Right atrium auricular region (tissue), 2 donors: Measurements from ENCODE around the gene ZNF148. TPM values are rescaled to one million over a fixed set of nuclear protein-coding genes. Genes with fewer than 3 reads are reported as not detected.

Source experiments
- DNase-seq: peaks from one replicate; pipeline ENCODE4 v3.0.0-alpha.2; 2019; ENCODE audit warnings: low spot score
- H3K27ac ChIP-seq, 2 donors: fragments of 200-600 bp; sonication (generic); 1 replicate in 1 of 2; 2 replicates in 1 of 2; pipeline ENCODE4 v1.5.1; 2016 to 2019
- H3K27me3 ChIP-seq, 2 donors: fragments of 200-600 bp; sonication (generic); one replicate each; pipeline versions ENCODE4 v1.5.1 to v1.6.0; 2017 to 2019
- H3K36me3 ChIP-seq: fragments of 200-600 bp; sonication (generic); one replicate; pipeline ENCODE4 v1.5.1; 2016
- H3K4me1 ChIP-seq, 2 donors: fragments of 200-600 bp; sonication (generic); one replicate each; pipeline versions ENCODE4 v1.5.1 to v1.6.0; 2017 to 2019
- H3K4me3 ChIP-seq, 2 donors: fragments of 200-600 bp; sonication (generic); 1 replicate in 1 of 2; 2 replicates in 1 of 2; pipeline ENCODE4 v1.5.1; 2017 to 2019; ENCODE audit warnings: mild to moderate bottlenecking in 1 of 2, moderate library complexity in 1 of 2
- H3K9me3 ChIP-seq, 2 donors: fragments of 200-600 bp; sonication (generic); one replicate each; pipeline ENCODE4 v1.5.1; 2019
- CTCF ChIP-seq, 2 donors: fragments of 200-600 bp; sonication (generic); IDR thresholded peaks; one replicate each; pipeline ENCODE4 v1.5.1; 2019; ENCODE audit warnings: antibody characterized with exemption in 2 of 2
- total RNA-seq, 2 donors: library from RNA; depleted of rRNA; stranded (reverse); fragments of >200 nt; gene quantifications; one replicate each; pipeline ENCODE4 v1.1.0, GENCODE V29; 2016

ZNF148 gene
- total RNA-seq, 2 donors from 2014 or later = 21.3 to 24.3 TPM

- TF ChIP-seq CTCF (IDR thresholded peaks at IDR 0.05) = no peak
- no peak within 1 kb of the TSS for H3K27ac ChIP-seq
- no peak for DNase-seq
- peak within 1 kb of the TSS; percentile 49 to 58 for H3K4me3 ChIP-seq
- H3K27me3 ChIP-seq = peaks cover 5 to 7% of the 10 kb centered on the region in 2 donors
- H3K9me3 ChIP-seq = no peaks in the 10 kb centered on the region
- no peaks in the 10 kb centered on the region for H3K36me3 ChIP-seq
- peaks cover 0 to 16% of the 10 kb centered on the region in 2 donors for H3K4me1 ChIP-seq
Observed at GRCh38 chr3:125212509-125213363, 162.4 kb downstream of the ZNF148 start, which contains the start of gene SLC12A8. SLC12A8 (minus strand) TSS chr3:125212748; CDS start chr3:125211349, 1,399 bp downstream.

- no peak for DNase-seq
Observed at GRCh38 chr3:125212091-125212508, 163.0 kb downstream of the ZNF148 start.

GRCh38 chr3:125211523-125212090, 163.5 kb downstream of the ZNF148 start:
- H3K4me3 ChIP-seq = peak overlapping the region in 1 of 2 donors; percentile 58
- TF ChIP-seq CTCF (IDR thresholded peaks at IDR 0.05) = no peak
- no peaks in the 10 kb centered on the region for H3K36me3 ChIP-seq
- DNase-seq = no peak
- H3K9me3 ChIP-seq = no peaks in the 10 kb centered on the region
- H3K4me1 ChIP-seq = peaks cover 0 to 16% of the 10 kb centered on the region in 2 donors
- peaks cover 5 to 7% of the 10 kb centered on the region in 2 donors for H3K27me3 ChIP-seq
- H3K27ac ChIP-seq = no peak overlapping the region

More at GRCh38 chr3:125212091-125212508, 163.0 kb downstream of the ZNF148 start:
- Histone ChIP-seq H3K4me3 (peak overlapping the region; percentile 49 to 58), H3K27me3 (peaks cover 5 to 7% of the 10 kb centered on the region in 2 donors), H3K27ac (no peak overlapping the region), H3K36me3 (no peaks in the 10 kb centered on the region), H3K4me1 (peaks cover 0 to 16% of the 10 kb centered on the region in 2 donors), H3K9me3 (no peaks in the 10 kb centered on the region)
- TF ChIP-seq CTCF (IDR thresholded peaks at IDR 0.05) = no peak

- Histone ChIP-seq H3K27me3 (peaks cover 1 to 7% of the 10 kb centered on the region in 2 donors), H3K36me3 (no peaks in the 10 kb centered on the region), H3K9me3 (no peaks in the 10 kb centered on the region), H3K27ac (no peak overlapping the region), H3K4me3 (no peak overlapping the region), H3K4me1 (peaks cover 0 to 14% of the 10 kb centered on the region in 2 donors)
- no peak for TF ChIP-seq CTCF (IDR thresholded peaks at IDR 0.05)
- no peak for DNase-seq
Observed at GRCh38 chr3:125207949-125208568, 167.1 kb downstream of the ZNF148 start.

GRCh38 chr3:125207507-125207906, 167.6 kb downstream of the ZNF148 start:
- DNase-seq = no peak
- Histone ChIP-seq H3K36me3 (no peaks in the 10 kb centered on the region), H3K27ac (no peak overlapping the region), H3K4me3 (no peak overlapping the region), H3K27me3 (peaks cover 0 to 4% of the 10 kb centered on the region in 2 donors), H3K9me3 (no peaks in the 10 kb centered on the region), H3K4me1 (peaks cover 0 to 8% of the 10 kb centered on the region in 2 donors)
- TF ChIP-seq CTCF (IDR thresholded peaks at IDR 0.05) = no peak
